ENCODE results near the gene ZC3H7A.

Gene ZC3H7A

DNA sequence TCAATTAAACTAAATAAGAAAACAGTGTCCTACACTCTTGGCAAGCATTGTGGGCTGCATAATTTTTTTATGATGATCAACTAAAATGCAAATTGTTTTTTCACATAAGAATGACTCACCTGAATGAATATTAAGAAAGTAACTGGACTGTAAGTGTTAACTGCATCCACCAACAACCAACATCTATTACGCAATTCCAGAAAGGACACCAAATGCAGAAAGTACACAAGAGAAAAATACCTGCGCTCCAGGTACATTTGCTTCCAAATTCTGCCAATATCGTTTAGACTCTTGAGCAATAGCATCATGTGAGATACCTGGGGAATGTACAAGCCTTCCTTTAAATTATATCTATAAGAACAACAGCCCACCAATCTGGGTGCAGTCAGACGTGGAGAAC is 34.6 kb downstream of the ZC3H7A start:
- DNase-seq: no peak

DNA sequence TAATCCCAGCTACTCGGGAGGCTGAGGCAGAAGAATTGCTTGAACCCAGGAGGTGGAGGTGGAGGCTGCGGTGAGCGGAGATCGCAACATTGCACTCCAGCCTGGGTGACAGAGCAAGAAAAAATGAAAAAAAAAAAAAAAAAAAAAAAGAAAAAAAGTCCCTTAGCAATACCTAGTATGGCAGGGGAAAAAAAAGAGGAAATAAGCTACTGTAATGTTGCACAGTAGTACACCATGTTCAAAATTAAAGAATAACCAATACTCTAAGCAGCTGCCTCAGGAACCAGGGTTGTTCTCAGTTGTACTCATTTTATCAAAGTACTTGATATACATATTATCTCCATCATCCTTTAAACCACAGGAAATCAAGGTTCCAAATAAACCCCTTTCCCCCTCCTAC is 37.1 kb downstream of the ZC3H7A start:
- no peak for DNase-seq

DNA sequence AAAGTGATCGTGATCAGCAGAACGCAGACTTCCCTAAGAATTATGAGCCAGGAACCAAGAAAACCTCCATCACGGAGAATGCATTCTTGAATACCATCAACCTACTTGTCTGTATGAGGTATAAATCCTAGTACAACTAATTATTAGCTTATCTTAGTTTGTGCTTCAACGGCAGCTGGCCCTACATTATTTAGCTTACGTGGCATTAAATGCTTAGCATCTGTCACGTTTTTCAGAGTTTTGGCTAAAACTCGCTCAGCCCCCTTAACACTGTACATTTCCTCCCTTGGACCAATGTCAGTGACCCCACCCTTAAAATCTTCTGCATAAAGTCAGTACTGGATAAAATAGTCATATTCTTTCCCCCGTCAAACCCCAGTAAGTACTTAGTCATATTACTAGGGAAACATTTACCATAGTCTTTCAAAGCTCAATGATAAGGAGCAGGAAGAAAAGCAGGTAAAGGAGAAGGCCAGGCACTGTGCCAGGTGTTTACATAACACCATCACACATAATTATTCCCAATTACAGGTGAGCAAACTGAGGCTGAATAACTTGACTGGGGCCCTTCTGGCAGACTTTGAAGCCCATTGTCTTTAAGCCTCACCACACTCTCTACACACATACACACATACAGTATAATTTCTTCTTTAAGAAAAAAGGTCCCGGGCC is 37.8 kb downstream of the ZC3H7A start:
- DNase-seq: no peak

DNA sequence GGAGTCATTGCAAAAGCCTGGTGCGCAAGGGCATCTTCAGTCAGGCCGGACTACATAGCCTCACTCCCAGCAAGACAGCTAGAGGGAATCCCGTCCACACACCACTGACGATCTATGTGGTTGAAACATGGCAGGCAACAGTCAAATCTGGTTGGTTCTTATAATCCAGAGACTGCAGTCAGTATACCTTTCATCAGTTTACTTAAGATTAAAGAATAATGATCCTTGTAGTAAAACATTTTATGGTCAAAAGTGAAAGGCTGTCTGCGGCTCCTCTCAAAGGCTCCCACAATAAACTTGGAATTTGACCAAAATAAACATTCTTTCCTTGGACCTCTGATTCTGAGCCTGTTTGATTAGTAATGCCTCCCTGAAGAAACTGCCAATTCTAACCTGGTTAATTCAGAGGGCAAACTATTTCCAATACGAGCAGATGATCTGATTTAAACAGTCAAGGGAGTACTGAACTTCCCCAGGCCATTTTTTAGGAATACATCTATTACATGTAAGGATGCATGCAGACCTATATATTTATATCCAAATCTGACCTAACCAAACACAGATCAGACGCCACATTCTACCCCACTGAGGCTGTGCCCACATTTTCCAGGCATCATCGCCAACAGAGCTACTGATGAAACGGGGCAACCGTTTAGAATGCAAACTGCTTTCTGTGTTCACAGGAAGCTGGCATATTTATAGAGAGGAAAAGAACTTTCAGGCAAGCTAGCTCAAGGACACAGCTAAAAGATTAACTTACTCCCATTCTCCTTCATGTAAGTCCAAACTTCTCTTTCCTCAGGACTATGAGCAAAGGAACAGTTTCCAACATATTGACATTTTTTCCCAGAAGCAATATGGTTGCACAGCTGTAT is 39.1 kb downstream of the ZC3H7A start:
- no peak for DNase-seq

DNA sequence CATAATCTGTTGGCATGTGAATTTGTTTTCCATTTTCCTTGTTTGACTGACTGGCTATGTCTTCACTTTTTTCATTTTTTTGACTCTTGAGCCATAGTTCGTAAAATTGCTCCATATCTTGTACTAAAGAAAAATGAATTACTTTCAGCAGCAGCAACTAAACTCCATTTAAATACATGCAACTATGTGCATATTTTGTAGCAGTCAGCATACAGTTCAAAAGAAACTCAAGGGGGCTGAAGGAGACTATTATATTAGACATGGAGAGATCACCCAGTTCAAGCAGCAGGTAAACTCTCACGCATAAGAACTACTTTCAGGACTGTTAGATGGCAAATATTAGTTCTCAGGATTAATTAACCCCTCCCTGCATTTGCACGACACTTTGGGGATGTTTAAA is 40.8 kb downstream of the ZC3H7A start:
- DNase-seq: no peak

DNA sequence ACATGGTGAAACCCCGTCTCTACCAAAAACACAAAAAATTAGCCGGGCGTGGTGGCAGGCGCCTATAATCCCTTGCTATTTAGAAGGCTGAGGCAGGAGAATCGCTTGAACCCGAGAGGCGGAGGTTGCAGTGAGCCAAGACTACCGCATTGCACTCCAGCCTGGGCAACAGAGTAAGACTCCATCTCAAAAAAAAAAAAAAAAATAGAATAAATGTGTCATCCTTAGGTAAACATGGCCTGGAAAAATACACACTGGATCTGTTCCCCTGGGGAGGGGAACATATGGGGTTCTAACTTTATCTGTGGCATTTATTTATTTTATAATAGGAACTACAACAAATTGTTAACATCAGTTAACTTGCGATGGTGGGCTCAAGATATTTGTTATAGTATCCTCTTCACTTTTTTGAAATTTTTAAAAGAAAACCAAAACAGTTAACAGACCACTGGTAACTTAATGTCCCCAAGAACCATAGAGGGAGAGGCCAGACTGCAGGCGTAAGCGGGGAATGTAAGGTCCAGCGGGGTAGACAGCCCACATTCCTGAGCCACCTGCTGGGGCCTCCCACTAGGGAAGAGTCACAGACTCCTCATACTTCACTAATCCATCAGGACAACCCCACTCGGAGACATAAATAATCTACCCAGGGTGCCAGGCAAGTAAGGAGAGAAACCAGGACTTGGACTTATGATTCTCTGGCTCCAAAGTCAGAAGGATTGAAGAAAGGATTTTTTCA is 41.9 kb downstream of the ZC3H7A start:
- DNase-seq: no peak

DNA sequence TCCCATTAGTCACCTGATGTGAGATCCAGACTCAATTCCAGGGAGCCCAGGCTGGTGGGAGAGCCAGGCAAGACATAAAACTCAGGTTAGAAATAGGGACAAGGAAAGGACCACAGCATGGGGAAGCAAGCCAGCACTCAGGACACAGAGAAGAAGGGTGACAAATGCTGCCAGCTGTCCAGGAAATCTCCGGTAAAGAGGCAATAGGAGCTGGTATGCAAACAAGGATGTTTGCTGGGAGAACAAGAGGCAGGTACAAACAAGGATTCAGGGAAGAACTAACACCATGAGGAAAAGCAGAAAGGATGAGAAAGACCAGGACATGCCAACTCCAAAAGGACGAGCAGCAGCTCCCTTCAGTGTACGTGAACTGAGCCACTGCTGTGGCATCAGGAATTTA is 44.2 kb downstream of the ZC3H7A start:
- DNase-seq: no peak

DNA sequence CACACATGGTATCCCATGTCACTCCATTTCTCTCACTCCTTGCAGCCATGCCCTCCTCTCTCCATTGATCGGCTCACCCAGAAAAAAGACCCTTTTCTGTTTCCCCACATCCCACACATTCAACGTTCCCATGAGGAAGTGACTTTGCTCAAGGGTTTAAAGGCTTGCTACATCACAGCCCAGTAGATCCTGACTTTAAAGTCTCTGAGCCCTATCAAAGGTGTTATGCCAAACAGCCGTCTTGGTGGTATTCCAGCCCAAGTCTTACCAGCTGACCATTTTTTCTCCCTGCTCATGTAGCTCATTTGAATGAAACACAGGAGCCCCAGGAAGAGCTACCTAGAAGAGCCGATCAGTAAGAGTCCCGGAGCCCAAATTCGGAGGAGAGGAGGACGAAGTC is 47.0 kb downstream of the ZC3H7A start:
- DNase-seq: no peak

DNA sequence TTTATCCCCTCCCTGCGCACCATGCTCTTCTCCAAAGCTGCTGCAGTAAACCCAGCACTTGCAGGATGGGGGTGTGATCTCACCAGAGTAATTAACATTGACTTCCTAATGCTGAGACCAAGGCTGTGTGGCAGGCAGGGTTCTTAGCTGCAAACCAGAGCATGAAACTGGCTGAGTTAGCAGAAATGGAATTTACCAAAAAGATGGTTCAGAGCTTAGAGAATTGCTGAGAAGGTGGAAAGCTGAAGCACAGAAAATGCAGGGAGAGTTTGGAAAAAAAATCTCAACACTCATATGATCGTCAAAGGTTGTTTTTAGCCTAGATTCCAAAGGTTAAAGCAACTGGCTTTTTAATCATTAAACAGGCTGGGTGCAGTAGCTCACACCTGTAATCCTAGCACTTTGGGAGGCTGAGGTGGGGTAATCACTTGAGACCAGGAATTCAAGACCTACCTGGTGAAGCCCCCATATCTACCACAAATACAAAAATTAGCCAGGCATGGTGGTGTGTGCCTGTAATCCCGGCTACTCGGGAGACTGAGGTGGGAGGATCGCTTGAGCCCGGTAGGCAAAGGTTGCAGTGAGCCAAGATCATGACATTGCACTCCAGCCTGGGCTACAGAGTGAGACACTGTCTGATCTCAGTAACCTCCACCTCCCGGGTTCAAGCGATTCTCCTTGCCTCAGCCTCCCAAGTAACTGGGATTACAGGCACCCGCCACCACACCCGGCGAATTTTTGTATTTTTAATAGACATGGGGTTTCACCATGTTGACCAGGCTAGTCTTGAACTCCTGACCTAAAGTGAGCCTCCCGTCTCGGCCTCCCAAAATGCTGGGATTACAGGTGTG is 48.4 kb downstream of the ZC3H7A start:
- no peak for DNase-seq

DNA sequence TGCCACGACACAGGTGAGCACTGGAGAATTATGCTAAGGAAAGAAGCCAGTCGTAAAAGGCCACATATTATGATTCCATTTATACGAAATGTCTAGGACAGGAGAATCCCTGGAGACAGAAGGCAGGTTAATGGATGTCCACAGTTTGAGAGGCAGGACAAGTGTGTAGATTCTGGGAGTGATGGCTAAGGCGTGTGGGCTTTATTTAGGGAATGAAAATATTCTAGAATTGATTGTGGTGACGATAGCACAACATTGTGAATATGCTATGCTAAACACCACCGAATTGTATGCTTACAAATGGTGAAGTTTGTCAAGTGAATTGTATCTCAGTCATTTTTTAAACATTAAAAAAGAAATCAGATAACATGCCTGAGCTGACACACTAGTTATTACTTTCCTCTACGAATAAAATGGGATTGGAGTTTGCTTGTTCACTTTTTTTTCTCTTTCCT is 49.1 kb downstream of the ZC3H7A start:
- no peak for DNase-seq

DNA sequence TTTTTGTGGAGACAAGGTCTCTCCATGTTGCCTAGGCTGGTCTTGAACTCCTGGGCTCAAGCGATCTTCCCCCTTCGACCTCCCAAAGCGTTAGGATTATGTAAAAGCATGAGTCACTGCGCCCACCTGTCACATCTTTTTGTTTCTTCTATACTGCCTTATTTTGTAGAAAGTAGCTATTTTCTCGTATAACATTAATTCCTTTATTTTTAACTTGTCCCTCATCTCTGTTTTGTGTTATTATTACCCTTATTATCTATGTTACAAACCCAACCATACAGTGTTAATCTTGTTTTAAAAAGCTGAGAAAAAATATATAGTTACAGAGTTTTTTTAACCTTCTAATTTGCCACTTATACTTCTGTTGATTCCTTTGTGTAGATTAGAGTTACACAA is 53.0 kb downstream of the ZC3H7A start:
- no peak for DNase-seq

DNA sequence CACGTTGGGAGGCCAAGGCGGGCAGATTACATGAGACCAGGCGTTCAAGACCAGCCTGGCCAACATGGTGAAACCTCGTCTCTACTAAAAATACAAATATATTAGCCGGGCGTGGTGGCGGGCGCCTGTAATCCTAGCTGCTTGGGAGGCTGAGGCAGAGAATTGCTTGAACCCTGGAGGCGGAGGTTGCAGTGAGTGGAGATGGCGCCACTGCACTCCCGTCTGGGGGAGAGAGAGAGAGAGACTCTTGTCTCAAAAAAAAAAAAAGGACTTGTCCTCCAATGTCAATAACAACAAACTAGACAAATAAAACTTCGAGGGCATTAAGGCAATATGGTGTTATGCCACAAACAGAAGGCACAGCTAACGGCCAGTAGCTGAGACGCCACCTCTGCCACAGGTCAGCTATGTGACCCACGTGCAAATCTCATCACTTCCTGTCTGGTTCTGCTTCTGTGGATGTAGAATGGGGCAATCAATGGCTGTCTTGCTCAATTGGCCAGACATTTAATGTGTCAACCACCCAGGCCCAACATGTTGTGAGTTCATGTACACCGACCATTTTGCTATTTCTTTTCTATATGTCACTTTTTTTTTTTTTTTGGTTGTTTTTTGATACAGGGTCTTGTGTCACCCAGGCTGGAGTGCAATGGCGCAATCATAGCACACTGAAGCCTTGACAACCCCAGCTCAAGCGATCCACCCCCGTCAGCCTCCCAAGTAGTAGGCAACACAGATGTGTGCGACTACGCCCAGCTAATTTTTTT is 53.6 kb downstream of the ZC3H7A start:
- no peak for DNase-seq

DNA sequence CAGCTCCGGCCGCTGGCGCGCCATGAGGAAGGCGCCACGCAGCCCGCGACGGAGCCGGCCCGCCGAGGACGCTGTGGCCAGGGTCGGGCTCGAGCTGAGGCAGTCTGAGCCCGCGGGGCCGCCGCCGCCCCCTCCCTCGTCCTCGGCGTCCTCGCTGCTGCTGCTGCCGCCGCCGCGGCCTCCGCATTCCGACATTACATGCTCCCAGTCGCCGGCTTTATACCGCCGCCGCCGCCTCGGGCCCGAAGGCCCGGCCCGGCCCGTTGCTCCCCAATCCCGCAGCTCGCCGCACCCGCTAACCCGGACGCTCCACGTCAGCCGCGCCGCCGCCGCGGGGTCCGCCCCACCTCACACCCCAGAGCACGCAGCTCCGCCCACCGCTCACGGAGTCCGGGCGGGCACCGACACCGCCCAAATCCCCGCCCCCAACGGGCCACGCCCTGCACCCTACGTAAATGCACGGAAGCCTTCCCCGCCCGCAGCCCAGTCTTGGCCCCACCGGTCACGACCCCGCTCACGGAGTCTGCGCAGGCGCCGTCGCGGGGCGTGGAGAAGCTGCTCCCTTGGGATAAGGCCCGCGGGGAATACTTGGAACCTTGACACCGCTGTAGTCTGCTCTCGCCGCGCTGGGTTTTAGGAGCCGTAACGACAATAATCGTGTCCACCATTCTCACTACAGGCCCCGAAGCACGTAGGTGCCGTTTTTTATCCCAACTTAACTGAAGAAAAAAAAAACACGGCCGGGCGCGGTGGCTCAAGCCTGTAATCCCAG is 54.3 kb downstream of the ZC3H7A start, which contains the start of gene TXNDC11:
Gene TXNDC11 (minus strand): TSS at position 322 of the 772 bp plus-strand sequence. CDS start 127 bp downstream, at position 195.
- DNase-seq: peak; percentile 97

DNA sequence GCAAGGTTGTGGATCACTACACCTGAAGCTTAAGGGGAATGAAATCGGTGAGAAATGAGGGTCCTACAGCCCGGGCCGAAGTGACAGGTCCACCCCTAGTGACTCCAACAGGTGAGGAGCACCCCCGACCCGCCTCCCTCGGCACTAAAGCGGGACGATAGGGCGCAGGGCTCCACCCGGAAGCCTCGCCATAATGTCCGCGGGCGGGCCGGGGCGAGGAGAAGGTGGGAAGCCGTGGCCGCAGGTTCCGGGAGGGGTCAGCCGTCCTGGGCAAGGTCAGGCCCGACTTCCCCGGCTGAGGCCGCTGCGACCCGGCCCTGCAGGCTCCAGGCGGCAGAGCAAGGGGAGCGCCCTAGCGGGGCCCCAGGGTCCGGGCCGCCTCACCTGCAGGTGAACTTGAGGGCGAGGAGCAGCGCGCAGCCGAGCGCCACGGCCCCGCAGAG is 54.9 kb downstream of the ZC3H7A start:
- DNase-seq: no peak

DNA sequence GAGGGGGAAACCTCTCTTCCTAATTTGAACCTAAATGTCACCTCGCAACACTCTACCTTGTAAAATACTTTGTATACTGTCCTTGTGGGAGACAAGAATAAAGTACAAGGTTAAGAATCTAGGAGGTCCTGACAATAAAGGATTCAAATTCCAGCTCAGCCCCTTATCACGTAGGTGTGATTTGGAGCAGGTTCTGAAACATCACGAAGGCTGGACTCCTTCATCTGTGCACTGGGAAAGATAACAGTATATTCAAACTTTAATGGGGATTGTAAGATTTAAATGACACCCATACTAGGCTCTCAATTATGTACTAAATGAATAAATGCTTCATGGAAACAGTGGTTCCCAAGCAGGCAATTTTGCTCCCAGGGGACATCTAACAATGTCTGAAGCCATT is 56.5 kb downstream of the ZC3H7A start:
- no peak for DNase-seq

DNA sequence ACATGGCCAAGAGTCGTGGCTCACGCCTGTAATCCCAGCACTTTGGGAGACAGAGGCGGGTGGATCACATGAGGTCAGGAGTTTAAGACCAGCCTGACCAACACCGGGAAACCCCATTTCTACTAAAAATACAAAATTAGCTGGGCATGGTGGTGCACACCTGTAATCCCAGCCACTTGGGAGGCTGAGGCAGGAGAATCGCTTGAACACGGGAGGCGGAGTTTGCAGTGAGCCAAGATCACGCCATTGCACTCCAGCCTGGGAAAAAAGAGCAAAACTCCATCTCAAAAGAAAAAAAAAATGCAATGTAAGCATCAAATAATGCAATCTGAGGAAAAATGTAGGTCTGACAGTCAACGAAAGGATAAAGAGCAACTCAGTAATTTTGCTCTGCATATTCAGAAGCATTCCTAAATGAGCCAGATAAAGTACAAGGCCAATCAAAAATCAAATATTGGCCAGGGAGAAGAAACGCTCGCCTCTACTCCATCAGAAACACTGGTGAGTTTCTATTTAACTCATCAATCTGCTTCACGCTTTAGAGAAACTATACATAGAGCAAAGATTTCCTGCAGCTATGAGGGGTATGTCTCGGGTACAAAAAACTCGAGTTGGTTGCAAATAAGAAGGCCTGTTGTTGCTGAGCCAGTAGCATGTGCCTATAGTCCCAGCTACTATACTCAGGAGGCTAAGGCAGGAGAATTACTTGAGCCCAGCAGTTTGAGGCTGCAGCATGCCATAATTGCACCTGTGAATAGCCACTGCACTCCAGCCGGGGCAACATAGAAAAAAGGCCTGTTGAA is 58.1 kb downstream of the ZC3H7A start:
- DNase-seq: no peak

DNA sequence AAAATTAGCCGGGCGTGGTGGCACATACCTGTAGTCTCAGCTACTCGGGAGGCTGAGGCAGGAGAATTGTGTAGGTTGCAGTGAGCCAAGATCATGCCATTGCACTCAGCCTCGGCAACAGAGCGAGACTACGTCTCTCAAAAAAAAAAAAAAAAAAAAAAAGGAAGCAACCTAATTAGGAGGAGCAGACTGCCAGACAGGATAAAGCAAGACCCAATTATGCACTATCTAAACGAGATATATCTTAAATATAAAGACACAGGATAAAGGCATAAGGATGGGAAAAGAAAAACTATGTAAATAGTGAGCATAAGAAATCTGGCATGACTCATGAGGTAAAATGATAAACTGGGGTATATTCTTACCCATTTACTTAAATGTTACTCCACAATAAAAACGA is 59.3 kb downstream of the ZC3H7A start:
- DNase-seq: no peak

DNA sequence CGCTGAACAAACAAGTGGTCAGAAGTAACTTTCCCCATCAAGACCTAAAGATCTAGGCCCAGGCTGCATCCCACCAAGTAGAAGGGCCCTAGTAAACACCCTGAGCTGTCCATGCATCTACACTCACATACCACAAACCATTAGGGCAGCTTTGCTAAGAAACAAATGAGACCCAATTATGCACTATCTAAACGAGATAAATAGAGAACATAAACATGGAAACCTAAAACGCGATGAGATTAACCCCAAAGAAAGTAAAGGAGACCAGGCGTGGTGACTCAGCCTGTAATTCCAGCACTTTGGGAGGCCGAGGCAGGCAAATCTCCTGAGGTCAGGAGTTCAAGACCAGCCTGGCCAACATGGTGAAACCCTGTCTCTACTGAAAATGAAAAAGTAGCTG is 60.2 kb downstream of the ZC3H7A start:
- DNase-seq: no peak

DNA sequence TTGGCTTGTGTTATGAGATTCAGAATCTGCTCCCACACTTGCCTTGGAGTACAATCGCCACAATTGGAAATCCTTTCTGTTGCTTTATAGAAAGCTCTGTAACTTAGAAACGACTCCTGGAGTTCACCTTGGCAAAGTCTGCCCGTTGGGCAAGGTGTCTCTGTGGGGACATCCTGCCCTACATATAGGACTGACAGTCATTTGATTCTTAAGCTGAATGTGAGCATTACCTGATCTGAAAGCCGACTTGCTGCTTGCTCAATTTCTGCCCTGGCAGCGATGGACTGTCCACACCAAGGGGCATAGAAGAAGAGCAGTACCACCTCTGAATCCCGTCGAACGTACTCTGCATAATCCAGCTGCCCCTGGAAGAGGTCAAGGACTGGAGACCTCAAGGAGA is 61.3 kb downstream of the ZC3H7A start:
- DNase-seq: no peak

DNA sequence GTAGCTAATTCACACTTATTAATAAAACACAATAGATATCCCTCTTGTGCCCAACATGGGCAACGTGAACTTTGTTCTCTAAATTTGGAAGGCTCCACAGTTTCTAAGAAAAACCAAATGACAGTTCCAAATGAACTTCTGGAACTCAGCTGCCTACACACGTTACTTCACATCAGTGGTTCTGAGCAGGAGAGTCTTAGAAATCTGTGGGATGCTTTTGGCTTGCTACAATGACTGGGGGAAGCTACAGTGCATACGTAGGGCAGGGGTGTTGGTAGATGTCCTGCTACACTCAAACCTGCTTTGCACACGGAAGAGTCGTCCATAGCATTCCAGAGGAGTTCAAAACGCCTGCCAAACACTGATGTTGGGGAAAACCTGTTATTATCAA is 62.4 kb downstream of the ZC3H7A start:
- no peak for DNase-seq

Data from GOT3 (cell line).